NCI-H510A treated with DMSO at 0.1 percent for 48 hours (cell line): ENCODE measurements around the gene C4orf33.
"Not testable (repeated sequence)": the region's sequence is repeated elsewhere in the genome, so short reads cannot be mapped to it uniquely, and the experiment has no call there.

Source experiments
- DNase-seq: peaks from one replicate; lab custom pipeline; 2025; lab: John Stamatoyannopoulos, UW

C4orf33 gene

DNA sequence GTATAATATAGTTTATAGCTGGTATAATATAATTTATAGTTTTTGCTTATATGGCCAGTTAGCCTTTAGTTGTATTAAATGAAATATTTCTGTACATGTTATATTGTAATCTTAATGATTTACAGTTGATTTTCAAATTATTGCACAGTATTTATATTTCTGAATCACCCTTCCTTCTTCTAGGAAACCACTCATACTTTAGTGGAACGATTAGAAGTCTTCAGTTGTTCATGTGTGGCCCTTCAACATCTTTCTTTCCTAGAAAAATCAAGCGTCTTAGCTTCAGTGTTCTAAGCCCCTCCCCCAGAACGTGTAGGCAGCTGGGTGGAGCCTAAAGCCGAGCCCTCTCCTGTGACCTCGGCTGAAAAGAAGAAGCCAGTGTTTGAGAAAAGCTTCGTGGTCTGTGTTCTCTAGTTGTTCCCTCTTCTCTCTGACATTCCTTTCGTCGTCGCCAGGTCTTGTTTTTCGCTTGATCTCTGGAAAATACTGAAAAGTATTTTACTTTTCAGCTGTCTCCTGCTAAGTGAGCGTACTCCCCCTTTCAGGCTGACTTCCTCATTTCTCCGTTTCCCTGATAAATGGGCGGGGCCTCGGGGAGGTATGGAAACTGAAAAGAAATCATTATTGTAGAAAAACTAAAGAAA is at the start of gene C4orf33:
Gene C4orf33, plus strand, starts transcription at position 342 of the 644 bp plus-strand sequence. CDS start 6,459 bp downstream, outside the sequence.
- DNase-seq: peak; percentile 46

GRCh38 chr4:129059028-129059427 is 36.9 kb upstream of the C4orf33 start:
- no peak for DNase-seq

DNA sequence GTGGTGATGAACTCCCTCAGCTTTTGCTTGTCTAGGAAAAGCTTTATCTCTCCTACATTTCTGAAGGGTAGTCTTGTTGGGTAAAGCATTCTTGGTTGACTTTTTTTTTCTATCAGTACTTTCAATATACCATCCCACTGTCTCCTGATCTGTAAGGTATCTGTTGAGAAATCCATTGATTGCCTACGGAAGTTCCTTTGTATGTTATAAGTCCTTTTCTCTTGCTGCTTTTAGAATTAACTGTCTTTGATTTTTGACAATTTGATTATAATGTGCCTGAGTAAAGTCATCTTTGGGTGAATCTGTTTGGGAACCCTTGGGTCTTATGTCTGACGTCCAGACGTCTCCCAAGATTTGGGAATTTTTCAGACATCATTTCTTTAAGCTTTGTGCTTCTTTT is 33.4 kb upstream of the C4orf33 start:
- no peak for DNase-seq

- DNase-seq: no peak
Observed at GRCh38 chr4:129063640-129064039, 32.3 kb upstream of the C4orf33 start.

GRCh38 chr4:129064717-129065116 is 31.2 kb upstream of the C4orf33 start:
- DNase-seq: no peak

- not testable (repeated sequence) for DNase-seq
Observed at GRCh38 chr4:129069537-129069936, 26.4 kb upstream of the C4orf33 start.

GRCh38 chr4:129077326-129077725 is 18.6 kb upstream of the C4orf33 start:
- no peak for DNase-seq

- DNase-seq: no peak
Observed at GRCh38 chr4:129080129-129080528, 15.8 kb upstream of the C4orf33 start.

GRCh38 chr4:129082302-129082701 is 13.7 kb upstream of the C4orf33 start:
- no peak for DNase-seq

DNA sequence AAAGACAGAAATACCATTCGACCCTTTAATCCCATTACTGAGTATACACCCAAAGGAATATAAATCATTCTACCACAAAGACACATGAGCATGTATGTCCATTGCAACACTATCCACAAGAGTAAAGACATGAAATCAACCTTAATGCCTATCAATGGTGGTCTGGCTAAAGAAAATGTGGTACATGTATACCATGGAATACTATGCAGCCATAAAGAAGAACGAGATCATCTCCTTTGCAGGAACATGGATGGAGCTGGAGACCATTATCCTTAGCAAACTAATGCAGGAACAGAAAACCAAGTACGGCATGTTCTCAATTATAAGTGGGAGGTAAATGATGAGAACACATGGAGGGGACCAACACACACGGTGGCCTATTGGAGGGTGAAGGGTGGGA is 10.5 kb upstream of the C4orf33 start:
- DNase-seq: no peak

- no peak for DNase-seq
Observed at GRCh38 chr4:129087516-129087915, 8.4 kb upstream of the C4orf33 start.

- peak; percentile 6 for DNase-seq
Observed at GRCh38 chr4:129092631-129093190, 3.2 kb upstream of the C4orf33 start.

GRCh38 chr4:129093191-129093920 is 2.6 kb upstream of the C4orf33 start, which contains the start of gene SCLT1:
SCLT1 (minus strand) TSS chr4:129093539; CDS start chr4:129093103, 436 bp downstream.
- DNase-seq: peak; percentile 82

- DNase-seq: no peak
Observed at GRCh38 chr4:129094347-129094746, 1.6 kb upstream of the C4orf33 start.

DNA sequence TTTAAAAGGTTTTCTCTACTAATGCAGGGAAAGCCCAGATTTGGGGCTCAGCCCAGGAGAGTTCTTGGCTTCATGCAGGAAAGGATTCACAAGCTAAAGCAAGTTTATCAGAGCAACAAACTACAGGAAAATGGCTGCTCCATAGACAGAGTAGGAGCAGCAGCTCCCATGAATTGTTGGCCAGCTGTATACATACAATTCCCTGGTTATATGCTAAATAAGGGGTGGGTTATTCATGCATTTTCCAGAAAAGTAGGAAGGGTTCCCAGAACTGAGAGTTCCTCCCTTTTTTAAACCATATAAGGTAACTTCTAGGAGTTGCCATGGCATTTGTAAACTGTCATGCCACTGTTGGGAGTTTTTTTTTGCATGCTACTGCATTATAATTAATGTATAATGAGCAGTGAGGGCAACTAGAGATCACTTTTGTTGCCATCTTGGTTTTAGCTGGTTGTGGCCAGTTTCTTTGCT is 2.6 kb downstream of the C4orf33 start:
- no peak for DNase-seq

GRCh38 chr4:129109965-129110824 is 14.2 kb downstream of the C4orf33 start:
- no peak for DNase-seq

GRCh38 chr4:129110931-129111330 is 15.0 kb downstream of the C4orf33 start:
- no peak for DNase-seq

- DNase-seq: no peak
Observed at GRCh38 chr4:129111919-129112318, 16.0 kb downstream of the C4orf33 start.

GRCh38 chr4:129113434-129113833 is 17.5 kb downstream of the C4orf33 start:
- DNase-seq: no peak

DNA sequence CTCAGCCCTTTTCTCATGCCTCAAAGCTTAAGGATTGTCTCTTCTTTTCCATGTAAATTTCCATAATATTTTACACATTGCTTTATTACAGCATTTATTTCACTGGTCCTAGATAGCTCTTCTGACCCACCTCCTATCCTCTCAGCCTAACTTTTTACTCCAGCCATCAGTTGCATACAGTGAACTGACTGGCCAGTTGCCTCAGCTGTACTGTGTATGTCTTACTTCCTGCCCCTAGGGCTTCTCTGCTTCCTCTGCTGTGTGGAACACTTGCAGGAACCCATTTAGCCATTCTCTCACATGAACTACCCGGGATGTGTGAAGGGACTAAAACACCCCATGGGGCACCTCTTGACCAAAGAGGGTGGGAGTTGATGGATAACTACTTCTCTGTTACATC is 18.0 kb downstream of the C4orf33 start:
- no peak for DNase-seq

DNA sequence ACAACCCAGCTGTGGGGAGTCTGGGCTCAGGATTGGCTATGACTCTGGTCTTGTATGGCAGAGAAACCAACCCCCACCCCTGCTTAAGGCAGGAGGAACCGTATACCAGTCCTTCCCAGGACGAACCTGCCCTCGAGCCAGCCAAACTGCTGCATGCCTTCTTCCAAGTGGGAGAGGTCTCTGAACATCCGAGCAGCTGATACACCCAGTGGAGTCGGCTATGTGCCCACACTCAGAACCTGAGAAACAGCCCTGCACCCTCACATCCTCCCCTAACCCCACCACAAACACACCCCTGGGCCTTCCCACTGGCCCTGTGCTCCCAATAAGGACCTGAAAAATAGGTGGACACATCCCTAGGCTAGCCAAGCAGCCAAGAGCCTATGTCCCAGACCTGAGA is 21.8 kb downstream of the C4orf33 start:
- no peak for DNase-seq

DNA sequence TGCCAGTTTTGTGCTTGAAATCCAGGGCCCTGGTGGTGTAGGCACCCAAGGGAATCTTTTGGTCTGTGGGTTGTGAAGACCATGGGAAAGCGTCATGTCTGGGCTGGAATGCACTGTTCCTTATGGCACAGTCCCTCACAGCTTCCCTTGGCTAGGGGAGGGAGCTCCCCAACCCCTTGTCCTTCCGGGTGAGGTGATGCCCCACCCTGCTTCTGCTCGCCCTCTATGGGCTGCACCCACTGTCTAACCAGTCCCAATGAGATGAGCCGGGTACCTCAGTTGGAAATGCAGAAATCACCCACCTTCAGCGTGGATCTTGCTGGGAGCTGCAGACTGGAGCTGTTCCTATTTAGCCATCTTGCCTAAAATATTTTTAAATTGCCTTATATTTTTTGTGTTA is 30.7 kb downstream of the C4orf33 start:
- DNase-seq: not testable (repeated sequence)
